ENCODE data around the gene METTL9.
"Not testable (repeated sequence)": the region's sequence is repeated elsewhere in the genome, so short reads cannot be mapped to it uniquely, and the experiment has no call there.

METTL9 gene

GRCh38 chr16:21568502-21569189 is 30.7 kb upstream of the METTL9 start:
- no peak overlapping the region for H3K4me3 ChIP-seq (replicated peaks in 1 of 2; ENCODE audit: low read depth in 2 of 2, low read length in 2 of 2)
- DNase-seq (ENCODE audit: low read depth in 2 of 2), result no peak
- no peak for TF ChIP-seq CTCF (IDR thresholded peaks at IDR 0.05; ENCODE audit: low read depth, low read length)

DNA sequence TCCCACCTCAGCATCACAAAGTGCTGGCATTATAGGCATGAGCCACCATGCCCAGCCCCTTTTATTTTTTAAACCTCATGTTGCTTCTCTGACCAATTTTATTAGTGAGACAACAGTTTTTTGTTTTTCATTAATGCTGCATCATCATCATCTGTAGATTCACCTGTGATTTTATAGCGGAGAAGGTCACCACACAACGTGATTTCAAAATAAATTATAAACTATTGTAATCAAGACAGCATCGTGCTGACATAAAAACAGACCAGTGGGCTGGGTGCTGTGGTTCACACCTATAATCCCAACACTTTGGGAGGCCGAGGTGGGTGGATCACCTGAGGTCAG is 28.7 kb upstream of the METTL9 start:
- no peak for DNase-seq (ENCODE audit: low read depth in 2 of 2)
- H3K4me3 ChIP-seq (replicated peaks in 1 of 2; ENCODE audit: low read depth in 2 of 2, low read length in 2 of 2), result no peak overlapping the region
- TF ChIP-seq CTCF (IDR thresholded peaks at IDR 0.05; ENCODE audit: low read depth, low read length), result no peak

DNA sequence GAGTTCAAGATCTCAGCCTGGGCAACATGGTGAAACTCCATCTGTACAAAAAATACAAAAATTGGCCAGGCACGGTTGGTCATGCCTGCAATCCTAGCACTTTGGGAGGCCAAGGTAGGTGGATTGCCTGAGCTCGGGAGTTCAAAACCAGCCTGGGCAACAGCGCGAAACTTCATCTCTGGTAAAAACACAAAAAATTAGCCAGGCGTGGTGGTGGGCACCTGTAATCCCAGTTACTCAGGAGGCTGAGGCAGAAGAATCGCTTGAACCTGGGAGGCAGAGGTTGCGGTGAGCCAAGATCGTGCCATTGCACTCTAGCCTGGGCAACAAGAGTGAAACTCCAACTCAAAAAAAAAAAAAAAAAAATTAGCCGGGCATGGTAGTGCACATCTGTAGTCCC is 25.9 kb upstream of the METTL9 start:
- not testable (repeated sequence) for DNase-seq (ENCODE audit: low read depth in 2 of 2); H3K4me3 ChIP-seq (replicated peaks in 1 of 2; ENCODE audit: low read depth in 2 of 2, low read length in 2 of 2)

DNA sequence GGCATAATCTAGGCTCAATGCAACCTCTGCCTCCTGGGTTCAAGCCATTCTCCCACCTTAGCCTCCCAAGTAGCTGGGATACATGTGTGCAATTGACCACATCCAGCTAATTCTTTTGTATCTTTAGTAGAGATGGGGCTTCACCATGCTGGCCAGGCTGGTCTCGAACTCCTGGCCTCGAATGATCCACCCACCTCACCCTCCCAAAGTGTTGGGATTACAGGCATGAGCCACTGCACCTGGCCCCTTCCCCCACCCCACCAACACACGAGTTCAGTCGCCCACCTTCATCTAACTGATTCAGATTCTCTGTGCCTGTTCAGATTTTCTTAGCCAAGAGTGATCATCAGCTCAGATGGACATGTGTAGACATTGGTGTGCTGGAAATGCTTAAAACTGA is 25.0 kb upstream of the METTL9 start:
- H3K4me3 ChIP-seq (replicated peaks in 1 of 2; ENCODE audit: low read depth in 2 of 2, low read length in 2 of 2), result no peak overlapping the region
- no peak for TF ChIP-seq CTCF (IDR thresholded peaks at IDR 0.05; ENCODE audit: low read depth, low read length)
- no peak for DNase-seq (ENCODE audit: low read depth in 2 of 2)

GRCh38 chr16:21576323-21576722 is 23.1 kb upstream of the METTL9 start:
- H3K4me3 ChIP-seq (replicated peaks in 1 of 2; ENCODE audit: low read depth in 2 of 2, low read length in 2 of 2); DNase-seq (ENCODE audit: low read depth in 2 of 2): not testable (repeated sequence)

- H3K4me3 ChIP-seq (replicated peaks in 1 of 2; ENCODE audit: low read depth in 2 of 2, low read length in 2 of 2); DNase-seq (ENCODE audit: low read depth in 2 of 2): not testable (repeated sequence)
Measured at GRCh38 chr16:21577487-21577886, 21.9 kb upstream of the METTL9 start.

DNA sequence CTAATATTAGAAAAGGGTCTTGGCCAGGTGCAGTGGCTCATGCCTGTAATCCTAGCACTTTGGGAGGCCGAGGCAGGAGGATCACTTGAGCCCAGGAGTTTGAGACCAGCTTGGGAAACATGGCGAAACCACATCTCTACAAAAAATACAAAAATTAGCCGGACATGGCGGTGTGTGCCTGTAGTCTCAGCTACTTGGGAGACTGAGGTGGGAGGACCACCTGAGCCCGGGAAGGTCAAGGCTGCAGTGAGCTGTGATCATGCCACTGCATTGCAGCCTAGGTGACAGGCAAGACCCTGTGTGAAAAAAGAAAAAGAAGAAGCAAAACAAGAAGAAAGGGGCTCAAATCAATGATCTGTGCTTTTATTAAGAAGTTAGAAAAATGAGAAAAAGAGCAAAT is 21.1 kb upstream of the METTL9 start:
- not testable (repeated sequence) for H3K4me3 ChIP-seq (replicated peaks in 1 of 2; ENCODE audit: low read depth in 2 of 2, low read length in 2 of 2)

GRCh38 chr16:21580131-21580530 is 19.2 kb upstream of the METTL9 start:
- not testable (repeated sequence) for DNase-seq (ENCODE audit: low read depth in 2 of 2); H3K4me3 ChIP-seq (replicated peaks in 1 of 2; ENCODE audit: low read depth in 2 of 2, low read length in 2 of 2)

More for the DNA sequence above, 21.1 kb upstream of the METTL9 start:
- not testable (repeated sequence) for DNase-seq (ENCODE audit: low read depth in 2 of 2)

DNA sequence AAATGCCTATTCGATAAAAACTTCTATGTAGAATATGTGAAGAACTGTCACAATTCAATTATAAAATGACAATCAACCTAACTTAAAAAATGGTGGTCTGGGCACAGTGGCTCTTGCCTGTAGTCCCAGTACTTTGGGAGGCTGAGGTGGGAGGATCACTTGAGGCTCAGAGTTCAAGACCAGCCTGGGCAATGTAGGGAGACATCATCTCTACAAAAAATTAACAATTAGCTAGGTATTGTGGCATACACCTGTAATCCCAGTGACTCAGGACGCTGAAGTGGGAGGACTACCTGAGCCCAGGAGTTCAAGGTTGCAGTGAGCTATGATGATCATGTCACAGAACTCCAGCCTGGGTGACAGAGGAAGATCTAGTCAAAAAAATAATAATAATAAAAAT is 18.6 kb upstream of the METTL9 start:
- TF ChIP-seq CTCF (IDR thresholded peaks at IDR 0.05; ENCODE audit: low read depth, low read length), result no peak
- no peak overlapping the region for H3K4me3 ChIP-seq (replicated peaks in 1 of 2; ENCODE audit: low read depth in 2 of 2, low read length in 2 of 2)
- no peak for DNase-seq (ENCODE audit: low read depth in 2 of 2)

DNA sequence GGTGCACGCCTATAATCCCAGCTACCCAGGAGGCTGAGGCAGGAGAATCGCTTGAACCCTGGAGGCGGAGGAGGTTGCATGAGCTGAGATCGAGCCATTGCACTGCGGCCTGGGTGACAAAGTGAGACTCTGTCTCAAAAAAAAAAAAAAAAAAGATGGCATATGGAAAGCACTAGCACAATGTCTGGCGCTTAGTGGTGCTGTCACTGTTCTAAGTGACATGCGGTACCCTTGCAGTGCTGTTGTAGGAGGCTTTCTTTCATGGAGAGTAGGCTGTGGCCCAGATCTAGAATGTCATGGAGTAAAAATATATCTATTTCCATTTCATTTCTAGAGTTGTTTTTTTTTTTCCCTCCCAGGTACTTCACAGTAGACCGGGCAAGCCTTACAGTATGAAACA is 14.6 kb upstream of the METTL9 start:
- DNase-seq (ENCODE audit: low read depth in 2 of 2), result no peak
- H3K4me3 ChIP-seq (replicated peaks in 1 of 2; ENCODE audit: low read depth in 2 of 2, low read length in 2 of 2), result no peak overlapping the region
- TF ChIP-seq CTCF (IDR thresholded peaks at IDR 0.05; ENCODE audit: low read depth, low read length), result no peak

DNA sequence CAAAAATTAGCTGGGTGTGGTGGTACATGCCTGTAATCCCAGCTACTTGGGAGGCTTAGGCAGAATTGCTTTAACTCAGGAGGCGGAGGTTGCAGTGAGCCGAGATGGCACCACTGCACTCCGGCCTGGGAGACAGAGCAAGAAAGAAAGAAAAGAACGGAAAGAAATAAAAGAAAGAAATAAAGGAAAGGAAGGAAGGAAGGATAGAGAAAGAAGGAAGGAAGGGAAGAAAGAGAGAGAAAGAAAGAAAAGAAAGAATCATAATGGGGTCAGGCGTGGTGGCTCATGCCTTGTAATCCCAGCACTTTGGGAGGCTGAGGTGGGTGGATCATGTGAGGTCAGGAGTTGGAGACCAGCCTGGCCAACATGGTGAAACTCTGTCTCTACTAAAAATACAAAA is 10.8 kb upstream of the METTL9 start:
- H3K4me3 ChIP-seq (replicated peaks in 1 of 2; ENCODE audit: low read depth in 2 of 2, low read length in 2 of 2); DNase-seq (ENCODE audit: low read depth in 2 of 2): not testable (repeated sequence)
